IMR-90 (cell line): ENCODE results near the gene TCIRG1. TPM values are rescaled to one million over a fixed set of nuclear protein-coding genes. Genes with fewer than 3 reads are reported as not detected.

ENCODE experiments used
- ATAC-seq: fragments of 200-7000 bp; cut with Tn5 transposase; 2 replicates; pipeline ENCODE4 v1.9.1; 2020; ENCODE audit warnings: low read depth, mild to moderate bottlenecking, moderate library complexity
- BruUV-seq: library from RNA; stranded (reverse); fragments of 400-500 nt; replicated peaks from 2 replicates; lab custom pipeline; 2021; lab: Mats Ljungman, UMichigan
- CTCF ChIA-PET: fragments of 300-600 bp; formaldehyde crosslinking; extraction: SDS; loops from one replicate; lab custom pipeline; 2021; ENCODE audit warnings: antibody characterized with exemption; lab: Yijun Ruan, JAX
- POLR2A ChIA-PET: fragments of 300-600 bp; sonication (Branson Sonifier 250); formaldehyde crosslinking; loops from one replicate; lab custom pipeline; 2022; ENCODE audit warnings: antibody characterized with exemption; ENCODE audit not compliant: unreplicated experiment; lab: Charles Lee
- DNase-seq: peaks from one replicate; pipeline ENCODE4 v3.0.0; 2013
- H2AFZ ChIP-seq: replicated peaks from 2 replicates; pipeline ENCODE3; 2013; ENCODE audit warnings: low read length, mild to moderate bottlenecking; ENCODE audit not compliant: poor library complexity
- H2AK5ac ChIP-seq: 2 replicates; pipeline ENCODE4 v1.6.1; 2013; ENCODE audit warnings: low read depth, low read length, inconsistent platforms
- H2AK9ac ChIP-seq: replicated peaks from 2 replicates; pipeline ENCODE3; 2013; ENCODE audit warnings: mild to moderate bottlenecking, low read depth, low read length, moderate library complexity; ENCODE audit not compliant: poor library complexity
- H2BK120ac ChIP-seq: 2 replicates; pipeline ENCODE4 v1.6.1; 2013; ENCODE audit warnings: low read depth, low read length, inconsistent platforms
- H2BK15ac ChIP-seq: 3 replicates; pipeline ENCODE4 v1.6.1; 2013; ENCODE audit warnings: low read depth, low read length, inconsistent platforms
- H2BK20ac ChIP-seq: 2 replicates; pipeline ENCODE4 v1.6.1; 2013; ENCODE audit warnings: low read depth, mild to moderate bottlenecking, inconsistent platforms, low read length, moderate library complexity
- H2BK5ac ChIP-seq: 2 replicates; pipeline ENCODE4 v1.6.1; 2013; ENCODE audit warnings: mild to moderate bottlenecking, low read depth, low read length, inconsistent platforms; ENCODE audit not compliant: poor library complexity, severe bottlenecking
- H3K14ac ChIP-seq: replicated peaks from 2 replicates; pipeline ENCODE4 v1.6.1; 2013; ENCODE audit warnings: low read depth, low read length, inconsistent platforms
- H3K18ac ChIP-seq: 2 replicates; pipeline ENCODE4 v1.6.1; 2013; ENCODE audit warnings: low read depth, low read length, control low read depth
- H3K23ac ChIP-seq: 2 replicates; pipeline ENCODE4 v1.6.1; 2013; ENCODE audit warnings: low read depth, low read length, inconsistent platforms
- H3K27ac ChIP-seq: 2 replicates; pipeline ENCODE4 v1.5.1; 2013; ENCODE audit warnings: mild to moderate bottlenecking, control low read depth, low read length; ENCODE audit not compliant: insufficient read depth
- H3K27me3 ChIP-seq: 2 replicates; pipeline ENCODE4 v1.6.1; 2013; ENCODE audit warnings: low read length; ENCODE audit not compliant: control insufficient read depth, insufficient read depth
- H3K36me3 ChIP-seq: 2 replicates; pipeline ENCODE4 v1.6.1; 2013; ENCODE audit warnings: low read length, mixed read lengths; ENCODE audit not compliant: control insufficient read depth, insufficient read depth
- H3K4ac ChIP-seq: 2 replicates; pipeline ENCODE4 v1.6.1; 2013; ENCODE audit warnings: low read depth, low read length, inconsistent platforms
- H3K4me1 ChIP-seq: 2 replicates; pipeline ENCODE4 v1.6.1; 2013; ENCODE audit warnings: low read length, mixed read lengths; ENCODE audit not compliant: control insufficient read depth, insufficient read depth
- H3K4me2 ChIP-seq: 2 replicates; pipeline ENCODE4 v1.6.1; 2013; ENCODE audit warnings: low read depth, mild to moderate bottlenecking, control low read depth, low read length, moderate library complexity
- H3K4me3 ChIP-seq: 2 replicates; pipeline ENCODE4 v1.5.1; 2013; ENCODE audit warnings: low read depth, mild to moderate bottlenecking, control low read depth, low read length, moderate library complexity; ENCODE audit not compliant: insufficient read depth
- H3K56ac ChIP-seq: 2 replicates; pipeline ENCODE4 v1.6.1; 2013; ENCODE audit warnings: low read length, inconsistent platforms; ENCODE audit not compliant: insufficient read depth; ENCODE audit errors: extremely low read depth
- H3K79me1 ChIP-seq, 2 experiments: 2 replicates each; pipeline ENCODE4 v1.6.1; 2013; ENCODE audit warnings: low read length in 2 of 2, inconsistent platforms in 1 of 2, low read depth in 1 of 2
- H3K9ac ChIP-seq: 2 replicates; pipeline ENCODE4 v1.6.1; 2013; ENCODE audit warnings: low read depth, low read length, control low read depth
- H3K9me1 ChIP-seq: 2 replicates; pipeline ENCODE4 v1.6.1; 2013; ENCODE audit warnings: low read length, inconsistent platforms; ENCODE audit not compliant: insufficient read depth
- H3K9me3 ChIP-seq: 2 replicates; pipeline ENCODE4 v1.6.1; 2013; ENCODE audit warnings: low read length; ENCODE audit not compliant: control insufficient read depth, insufficient read depth
- H4K20me1 ChIP-seq: 2 replicates; pipeline ENCODE4 v1.6.1; 2013; ENCODE audit warnings: low read length, inconsistent platforms; ENCODE audit not compliant: insufficient read depth
- H4K5ac ChIP-seq: 2 replicates; pipeline ENCODE4 v1.6.1; 2013; ENCODE audit warnings: mild to moderate bottlenecking, low read depth, low read length, control low read depth
- H4K8ac ChIP-seq, 2 experiments: 2 replicates each; pipeline ENCODE4 v1.6.1; 2013; ENCODE audit warnings: low read depth in 2 of 2, low read length in 2 of 2, control low read depth in 1 of 2, inconsistent platforms in 1 of 2
- H4K91ac ChIP-seq: 2 replicates; pipeline ENCODE4 v1.6.1; 2013; ENCODE audit warnings: low read depth, low read length, inconsistent platforms; ENCODE audit not compliant: insufficient read depth
- BHLHE40 ChIP-seq: fragments of 150-350 bp; IDR thresholded peaks from 2 replicates; pipeline ENCODE4 v1.6.1; 2016; ENCODE audit warnings: mild to moderate bottlenecking, low read depth, low read length
- CEBPB ChIP-seq: IDR thresholded peaks from 2 replicates; pipeline ENCODE4 v1.6.1; 2012; ENCODE audit warnings: low read depth, low read length, improper control_type of control experiment
- FOS ChIP-seq: fragments of 150-350 bp; IDR thresholded peaks from 2 replicates; pipeline ENCODE4 v1.6.1; 2016; ENCODE audit warnings: low read depth, low read length
- MAFK ChIP-seq: IDR thresholded peaks from 2 replicates; pipeline ENCODE4 v1.6.1; 2012; ENCODE audit warnings: low read depth, low read length, improper control_type of control experiment
- MAZ ChIP-seq: IDR thresholded peaks from 2 replicates; pipeline ENCODE4 v1.6.1; 2012; ENCODE audit warnings: low read depth, mild to moderate bottlenecking, low read length, improper control_type of control experiment, moderate library complexity, borderline replicate concordance
- MXI1 ChIP-seq: IDR thresholded peaks from 2 replicates; pipeline ENCODE4 v1.6.1; 2012; ENCODE audit warnings: low read depth, mild to moderate bottlenecking, low read length, moderate library complexity, borderline replicate concordance
- POLR2A ChIP-seq: IDR thresholded peaks from 2 replicates; pipeline ENCODE4 v1.6.1; 2012; ENCODE audit warnings: mild to moderate bottlenecking, low read depth, low read length
- RAD21 ChIP-seq: IDR thresholded peaks from 2 replicates; pipeline ENCODE4 v1.6.1; 2012; ENCODE audit warnings: low read length, improper control_type of control experiment
- RCOR1 ChIP-seq: IDR thresholded peaks from 2 replicates; pipeline ENCODE4 v1.6.1; 2012; ENCODE audit warnings: mild to moderate bottlenecking, low read length, improper control_type of control experiment; ENCODE audit not compliant: insufficient replicate concordance
- RFX5 ChIP-seq: IDR thresholded peaks from 2 replicates; pipeline ENCODE4 v1.8.0; 2012; ENCODE audit warnings: low read depth, mild to moderate bottlenecking, low read length, moderate library complexity
- SMC3 ChIP-seq: fragments of 150-350 bp; IDR thresholded peaks from 2 replicates; pipeline ENCODE4 v1.6.1; 2016; ENCODE audit warnings: low read depth, mild to moderate bottlenecking, antibody characterized with exemption, low read length, moderate library complexity
- WGBS, 2 experiments: methylation state at CpG; one replicate each; pipeline versions ENCODE4 v1.1.5 to v1.1.7; 2013; ENCODE audit warnings: missing lambda C conversion rate in 2 of 2; ENCODE audit not compliant: insufficient read length in 1 of 2; ENCODE audit errors: extremely low coverage in 2 of 2; 5-methylcytosine and 5-hydroxymethylcytosine counted together
- dilution Hi-C: fragments of 300-500 bp; cut with HindIII; formaldehyde crosslinking; loops from one replicate; pipeline ENCODE4 v1.14.3; 2018; ENCODE audit warnings: low sequenced_read_pairs; ENCODE audit not compliant: unreplicated experiment
- in situ Hi-C: fragments of 300-500 bp; cut with MboI; formaldehyde crosslinking; loops from 3 replicates; pipeline ENCODE4 v1.14.3; 2019; ENCODE audit warnings: low sequenced_read_pairs, inconsistent platforms, mixed read lengths
- intact Hi-C: fragments of 100-400 bp; cut with micrococcal nuclease; formaldehyde crosslinking; loops from 2 replicates; pipeline ENCODE4 v1.10.0; 2022
- polyA plus RNA-seq, 3 experiments: library from polyadenylated mRNA; depleted of rRNA; stranded (reverse); fragments of >200 nt; gene quantifications; 2 replicates each; pipeline ENCODE4 v1.2.3, GENCODE V29; 2012; ENCODE audit warnings: low replicate concordance in 1 of 3
- total RNA-seq: library from RNA; depleted of rRNA; stranded (reverse); fragments of >200 nt; gene quantifications from 2 replicates; pipeline ENCODE4 v1.2.3, GENCODE V29; 2012
- TF ChIP-seq, protein P1 (sequence below): fragments of 150-350 bp; IDR thresholded peaks from 2 replicates; pipeline ENCODE4 v1.6.1; 2016; ENCODE audit warnings: low read depth, mild to moderate bottlenecking, low read length, moderate library complexity, borderline replicate concordance
- TF ChIP-seq, protein P2 (sequence below): fragments of 150-350 bp; IDR thresholded peaks from 2 replicates; pipeline ENCODE4 v1.6.1; 2017; ENCODE audit warnings: mild to moderate bottlenecking, antibody characterized with exemption, low read length, low read depth
- TF ChIP-seq, protein P3 (sequence below): conservative IDR thresholded peaks from 2 replicates; pipeline ENCODE4 v1.5.1; 2012; ENCODE audit warnings: mild to moderate bottlenecking, low read depth, low read length, improper control_type of control experiment

The TCIRG1 gene
- total and polyA plus RNA-seq, 2 of the 4 experiments (the other 2 are of a cell fraction), result 25.3 to 117 TPM

DNA sequence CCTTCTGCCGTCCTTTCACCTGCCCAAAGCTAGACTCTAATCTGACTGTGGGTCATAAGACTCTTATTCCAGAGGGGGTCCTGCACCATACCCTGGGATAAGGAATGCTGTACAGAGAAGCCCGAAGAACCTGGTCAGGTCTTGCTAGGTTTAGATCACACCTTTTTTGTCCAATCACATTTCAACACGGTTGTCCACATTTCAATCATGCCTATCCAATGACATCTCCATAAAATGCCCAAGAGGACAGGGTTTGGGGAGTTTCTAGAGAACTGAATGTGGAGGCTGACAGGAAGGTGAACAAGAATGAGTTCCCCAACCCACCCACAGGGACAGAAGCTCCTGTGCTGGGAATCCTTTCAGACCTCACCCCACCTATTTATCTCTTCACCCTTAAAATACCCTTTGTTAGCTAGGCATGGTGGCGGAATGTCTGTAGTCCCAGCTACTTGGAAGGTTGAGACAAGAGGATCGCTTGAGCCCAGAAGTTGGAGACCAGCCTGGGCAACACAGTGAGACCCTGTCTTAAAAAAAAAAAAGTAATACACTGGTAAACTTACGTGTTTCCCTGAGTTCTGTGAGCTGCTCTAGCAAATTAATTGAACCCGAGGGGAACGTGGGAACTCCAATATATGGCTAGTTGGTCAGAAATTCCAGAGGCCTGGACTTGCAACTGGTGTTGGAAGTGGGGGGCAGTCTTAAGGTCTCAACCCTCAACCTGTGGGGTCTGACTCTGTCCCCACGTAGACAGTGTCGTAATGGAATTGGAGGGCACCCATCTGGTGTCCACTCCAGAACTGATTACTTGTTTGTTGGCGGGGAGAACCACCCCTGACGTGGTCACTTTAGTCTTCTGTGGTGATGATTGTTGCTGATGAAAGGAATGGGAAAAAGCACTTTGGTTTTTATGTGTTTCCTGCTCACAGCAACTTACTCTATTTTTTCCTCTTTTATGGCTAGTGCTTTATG, 17.8 kb downstream of the TCIRG1 start:
- DNase-seq, result no peak
- dilution Hi-C loops (no loop called here), intact Hi-C loops (no loop called here), in situ Hi-C loops (no loop called here)
- TF ChIP-seq POLR2A (no peak), MAFK (no peak), RAD21 (no peak), CEBPB (no peak), MXI1 (no peak), RCOR1 (no peak), SMC3 (no peak), MAZ (no peak), BHLHE40 (no peak), RFX5 (no peak), FOS (no peak)
- TF ChIP-seq, protein P1, sequence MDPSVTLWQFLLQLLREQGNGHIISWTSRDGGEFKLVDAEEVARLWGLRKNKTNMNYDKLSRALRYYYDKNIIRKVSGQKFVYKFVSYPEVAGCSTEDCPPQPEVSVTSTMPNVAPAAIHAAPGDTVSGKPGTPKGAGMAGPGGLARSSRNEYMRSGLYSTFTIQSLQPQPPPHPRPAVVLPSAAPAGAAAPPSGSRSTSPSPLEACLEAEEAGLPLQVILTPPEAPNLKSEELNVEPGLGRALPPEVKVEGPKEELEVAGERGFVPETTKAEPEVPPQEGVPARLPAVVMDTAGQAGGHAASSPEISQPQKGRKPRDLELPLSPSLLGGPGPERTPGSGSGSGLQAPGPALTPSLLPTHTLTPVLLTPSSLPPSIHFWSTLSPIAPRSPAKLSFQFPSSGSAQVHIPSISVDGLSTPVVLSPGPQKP, result no peak
- TF ChIP-seq, protein P2, sequence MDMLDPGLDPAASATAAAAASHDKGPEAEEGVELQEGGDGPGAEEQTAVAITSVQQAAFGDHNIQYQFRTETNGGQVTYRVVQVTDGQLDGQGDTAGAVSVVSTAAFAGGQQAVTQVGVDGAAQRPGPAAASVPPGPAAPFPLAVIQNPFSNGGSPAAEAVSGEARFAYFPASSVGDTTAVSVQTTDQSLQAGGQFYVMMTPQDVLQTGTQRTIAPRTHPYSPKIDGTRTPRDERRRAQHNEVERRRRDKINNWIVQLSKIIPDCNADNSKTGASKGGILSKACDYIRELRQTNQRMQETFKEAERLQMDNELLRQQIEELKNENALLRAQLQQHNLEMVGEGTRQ, result no peak
- TF ChIP-seq, protein P3, sequence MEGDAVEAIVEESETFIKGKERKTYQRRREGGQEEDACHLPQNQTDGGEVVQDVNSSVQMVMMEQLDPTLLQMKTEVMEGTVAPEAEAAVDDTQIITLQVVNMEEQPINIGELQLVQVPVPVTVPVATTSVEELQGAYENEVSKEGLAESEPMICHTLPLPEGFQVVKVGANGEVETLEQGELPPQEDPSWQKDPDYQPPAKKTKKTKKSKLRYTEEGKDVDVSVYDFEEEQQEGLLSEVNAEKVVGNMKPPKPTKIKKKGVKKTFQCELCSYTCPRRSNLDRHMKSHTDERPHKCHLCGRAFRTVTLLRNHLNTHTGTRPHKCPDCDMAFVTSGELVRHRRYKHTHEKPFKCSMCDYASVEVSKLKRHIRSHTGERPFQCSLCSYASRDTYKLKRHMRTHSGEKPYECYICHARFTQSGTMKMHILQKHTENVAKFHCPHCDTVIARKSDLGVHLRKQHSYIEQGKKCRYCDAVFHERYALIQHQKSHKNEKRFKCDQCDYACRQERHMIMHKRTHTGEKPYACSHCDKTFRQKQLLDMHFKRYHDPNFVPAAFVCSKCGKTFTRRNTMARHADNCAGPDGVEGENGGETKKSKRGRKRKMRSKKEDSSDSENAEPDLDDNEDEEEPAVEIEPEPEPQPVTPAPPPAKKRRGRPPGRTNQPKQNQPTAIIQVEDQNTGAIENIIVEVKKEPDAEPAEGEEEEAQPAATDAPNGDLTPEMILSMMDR, result no peak
- no peaks in the 10 kb centered on the region for H3K4me1 ChIP-seq
- no peaks in the 10 kb centered on the region for H4K20me1 ChIP-seq
- no peak overlapping the region for H2BK5ac ChIP-seq
- no peak overlapping the region for H2AK9ac ChIP-seq
- no peak overlapping the region for H2AK5ac ChIP-seq
- H3K79me1 ChIP-seq, result no peaks in the 10 kb centered on the region; a peak in 1 of 4 replicates
- BruUV-seq, result no TSS peak
- H3K36me3 ChIP-seq, result peaks cover 20% of the 10 kb centered on the region
- H3K14ac ChIP-seq, result no peak overlapping the region
- no peak overlapping the region for H2BK120ac ChIP-seq
- H3K56ac ChIP-seq, result no peak overlapping the region
- no peak overlapping the region for H4K91ac ChIP-seq
- H3K27ac ChIP-seq, result no peak overlapping the region
- H3K23ac ChIP-seq, result no peak overlapping the region
- H3K27me3 ChIP-seq, result no peaks in the 10 kb centered on the region
- no peak overlapping the region for H3K4ac ChIP-seq
- POLR2A ChIA-PET, result no interaction called here
- no peak overlapping the region for H2BK15ac ChIP-seq
- H3K9me3 ChIP-seq, result no peaks in the 10 kb centered on the region
- no peak overlapping the region for H3K9ac ChIP-seq
- ATAC-seq, result no peak
- H2AFZ ChIP-seq, result no peak overlapping the region
- no peak overlapping the region for H3K4me2 ChIP-seq
- H4K8ac ChIP-seq, result no peak overlapping the region
- CTCF ChIA-PET, result no interaction called here
- H3K9me1 ChIP-seq, result peaks cover 6% of the 10 kb centered on the region; the same call in 1 of the 2 replicates
- H2BK20ac ChIP-seq, result no peak overlapping the region
- H4K5ac ChIP-seq, result no peak overlapping the region
- 89% methylated on average over 3 of the region's 12 CpGs; no CpG with 5 or more reads in 1 of the 2 experiments for WGBS, 2 experiments
- H3K4me3 ChIP-seq, result no peak overlapping the region
- no peak overlapping the region for H3K18ac ChIP-seq
